Nephron progenitor cell (in vitro differentiated cells): ENCODE data around the gene RPS27L.

ENCODE experiments used
- DNase-seq: peaks from one replicate; pipeline ENCODE4 v3.0.0; 2021
- H3K27ac Mint-ChIP-seq: 2 replicates; pipeline ENCODE4 v1.8.0; 2021; ENCODE audit warnings: mild to moderate bottlenecking, moderate library complexity, mixed read lengths
- H3K27me3 Mint-ChIP-seq: 2 replicates; pipeline ENCODE4 v1.8.0; 2021; ENCODE audit warnings: mild to moderate bottlenecking, low read depth, mixed read lengths; ENCODE audit not compliant: poor library complexity
- H3K36me3 Mint-ChIP-seq: 2 replicates; pipeline ENCODE4 v1.8.0; 2021; ENCODE audit warnings: low read depth, mixed read lengths
- H3K4me1 Mint-ChIP-seq: 2 replicates; pipeline ENCODE4 v1.8.0; 2021; ENCODE audit warnings: mixed read lengths
- H3K4me3 Mint-ChIP-seq: 2 replicates; pipeline ENCODE4 v1.8.0; 2021; ENCODE audit warnings: mild to moderate bottlenecking, moderate library complexity, mixed read lengths
- H3K9me3 Mint-ChIP-seq: 2 replicates; pipeline ENCODE4 v1.8.0; 2021; ENCODE audit warnings: mild to moderate bottlenecking, moderate library complexity, mixed read lengths
- TF ChIP-seq, protein P1 (sequence below): fragments of 200-600 bp; sonication (generic); IDR thresholded peaks from 2 replicates; pipeline ENCODE4 v1.5.0; 2021; ENCODE audit warnings: antibody characterized with exemption

Gene RPS27L

DNA sequence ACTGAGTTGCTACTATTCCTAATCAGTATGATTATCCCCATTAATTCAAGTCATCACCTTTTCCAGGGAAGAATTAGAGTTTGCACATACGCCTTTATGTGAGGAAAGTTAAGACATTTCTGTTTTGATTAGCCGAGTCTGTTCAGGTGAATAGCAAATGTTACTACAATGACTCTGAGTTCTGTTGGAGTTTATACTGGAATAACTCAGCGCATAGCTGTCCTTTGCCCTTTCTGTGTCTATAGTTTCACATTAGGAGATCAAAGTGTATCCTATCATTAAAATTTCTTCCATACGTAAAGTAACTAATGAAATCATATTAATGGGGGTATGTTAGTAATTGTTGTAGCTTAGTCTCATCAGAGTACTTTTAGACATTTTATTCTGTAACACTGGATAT is 37.0 kb upstream of the RPS27L start:
- Mint-ChIP-seq H3K4me3 (no peak overlapping the region), H3K27ac (no peak overlapping the region), H3K36me3 (no peaks in the 10 kb centered on the region), H3K27me3 (no peaks in the 10 kb centered on the region), H3K4me1 (peaks cover 39% of the 10 kb centered on the region), H3K9me3 (no peaks in the 10 kb centered on the region)
- TF ChIP-seq, protein P1, sequence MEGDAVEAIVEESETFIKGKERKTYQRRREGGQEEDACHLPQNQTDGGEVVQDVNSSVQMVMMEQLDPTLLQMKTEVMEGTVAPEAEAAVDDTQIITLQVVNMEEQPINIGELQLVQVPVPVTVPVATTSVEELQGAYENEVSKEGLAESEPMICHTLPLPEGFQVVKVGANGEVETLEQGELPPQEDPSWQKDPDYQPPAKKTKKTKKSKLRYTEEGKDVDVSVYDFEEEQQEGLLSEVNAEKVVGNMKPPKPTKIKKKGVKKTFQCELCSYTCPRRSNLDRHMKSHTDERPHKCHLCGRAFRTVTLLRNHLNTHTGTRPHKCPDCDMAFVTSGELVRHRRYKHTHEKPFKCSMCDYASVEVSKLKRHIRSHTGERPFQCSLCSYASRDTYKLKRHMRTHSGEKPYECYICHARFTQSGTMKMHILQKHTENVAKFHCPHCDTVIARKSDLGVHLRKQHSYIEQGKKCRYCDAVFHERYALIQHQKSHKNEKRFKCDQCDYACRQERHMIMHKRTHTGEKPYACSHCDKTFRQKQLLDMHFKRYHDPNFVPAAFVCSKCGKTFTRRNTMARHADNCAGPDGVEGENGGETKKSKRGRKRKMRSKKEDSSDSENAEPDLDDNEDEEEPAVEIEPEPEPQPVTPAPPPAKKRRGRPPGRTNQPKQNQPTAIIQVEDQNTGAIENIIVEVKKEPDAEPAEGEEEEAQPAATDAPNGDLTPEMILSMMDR: no peak
- DNase-seq: no peak

DNA sequence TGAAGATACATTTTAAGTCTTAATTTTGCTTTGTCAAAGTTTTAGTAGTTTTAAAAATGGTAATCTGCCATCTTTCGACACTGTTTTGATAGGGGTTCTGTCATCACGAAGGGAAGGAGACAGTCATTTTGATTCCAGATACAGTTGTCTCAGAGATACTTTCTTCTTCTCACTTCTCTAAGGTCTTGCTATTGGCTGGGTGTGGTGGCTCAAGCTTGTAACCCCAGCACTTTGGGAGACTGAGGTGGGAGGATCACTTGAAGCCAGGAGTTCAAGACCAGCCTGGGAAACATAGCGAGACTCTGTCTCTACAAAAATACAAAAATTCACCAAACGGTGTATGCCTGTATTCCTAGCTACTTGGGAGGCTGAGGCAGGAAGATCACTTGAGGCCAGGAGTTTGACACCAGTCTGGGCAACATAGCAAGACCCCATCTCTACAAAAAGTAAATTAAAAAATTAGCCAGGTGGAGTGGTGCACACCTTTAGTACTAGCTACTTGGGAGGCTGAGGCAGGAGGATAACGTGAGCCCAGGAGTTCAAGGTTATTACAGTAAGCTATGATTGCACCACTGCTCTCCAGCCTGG is 35.4 kb upstream of the RPS27L start:
- TF ChIP-seq, protein P1: no peak
- Mint-ChIP-seq H3K4me1 (peaks cover 50% of the 10 kb centered on the region), H3K27ac (no peak overlapping the region), H3K36me3 (no peaks in the 10 kb centered on the region), H3K9me3 (no peaks in the 10 kb centered on the region), H3K27me3 (no peaks in the 10 kb centered on the region), H3K4me3 (peak overlapping the region; percentile 32)
- DNase-seq: no peak

DNA sequence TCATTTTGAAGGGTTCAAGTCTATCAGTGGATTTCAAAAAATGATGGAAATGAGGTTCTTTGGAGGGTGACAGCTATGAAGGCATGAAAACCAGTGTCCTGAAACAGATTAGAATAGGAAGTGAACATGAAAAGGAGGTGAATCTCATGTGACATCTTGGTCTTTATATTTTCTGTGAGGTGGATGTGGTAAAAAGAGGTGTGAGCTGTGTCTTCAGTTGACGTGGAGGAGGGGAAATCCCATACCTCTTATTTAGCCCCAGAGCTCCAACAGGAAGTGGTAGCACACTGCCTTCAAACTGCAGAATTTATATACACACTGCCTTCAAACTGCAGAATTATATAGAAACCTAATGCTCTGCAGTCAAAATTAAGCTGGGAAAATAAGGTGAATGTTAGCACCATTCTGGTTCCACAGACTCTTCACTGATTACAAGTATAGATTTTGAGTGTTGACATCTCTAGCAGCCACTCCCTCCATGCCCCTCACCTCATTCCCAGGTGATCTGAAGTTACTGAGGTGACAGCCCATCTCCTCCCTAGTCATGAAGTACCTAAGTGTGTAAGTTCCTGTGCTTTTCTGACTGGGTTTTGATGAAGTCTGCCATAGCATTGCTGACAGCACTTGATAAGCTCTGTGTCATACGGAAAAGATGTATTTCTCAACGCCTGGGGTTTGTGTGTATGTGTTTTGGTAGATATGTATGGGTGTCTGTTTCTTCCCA is 34.8 kb upstream of the RPS27L start:
- Mint-ChIP-seq H3K36me3 (no peaks in the 10 kb centered on the region), H3K9me3 (no peaks in the 10 kb centered on the region), H3K4me3 (peak overlapping the region; percentile 32), H3K27ac (no peak overlapping the region), H3K27me3 (no peaks in the 10 kb centered on the region), H3K4me1 (peaks cover 50% of the 10 kb centered on the region)
- TF ChIP-seq, protein P1: no peak
- DNase-seq: no peak

DNA sequence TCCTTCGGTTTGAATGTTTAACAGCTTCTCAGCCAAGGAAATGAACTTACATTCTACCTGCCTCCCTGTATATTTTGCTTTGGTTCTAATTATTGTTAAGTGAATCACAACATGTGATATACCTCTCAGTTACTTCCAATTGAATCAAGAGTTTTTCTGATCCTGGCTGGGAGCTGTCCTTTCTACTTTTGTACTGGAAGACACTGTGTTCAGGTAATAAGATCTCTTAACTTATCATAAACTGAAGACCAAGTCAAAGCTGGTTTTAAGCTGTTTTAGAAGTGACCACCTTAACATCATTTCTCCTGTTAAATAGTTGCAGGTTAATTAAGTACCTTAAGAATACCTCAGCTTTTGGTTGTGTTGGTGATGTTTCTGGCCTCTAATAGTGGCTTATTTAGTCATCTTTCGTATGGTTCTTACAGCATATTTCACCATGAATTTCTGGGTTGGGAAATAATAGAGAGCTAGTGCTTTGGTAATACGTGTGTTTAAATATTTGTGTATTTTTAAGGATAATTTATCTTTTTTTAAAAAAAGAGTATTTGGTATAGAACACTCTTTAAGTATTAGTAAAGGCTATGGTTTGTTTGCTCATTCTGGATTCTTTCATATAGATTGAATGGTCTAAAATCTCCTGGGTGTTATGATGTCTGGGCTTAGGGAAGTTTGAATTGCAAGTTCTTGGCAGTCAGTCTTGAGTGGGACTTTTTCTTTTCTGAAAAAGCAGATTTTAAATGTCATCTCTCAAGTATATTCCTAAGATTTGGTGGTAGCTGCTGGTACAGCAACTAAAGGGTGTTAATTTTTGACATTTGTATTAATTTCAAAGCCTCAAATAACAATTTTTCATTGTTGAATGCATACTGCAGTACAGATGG is 33.7 kb upstream of the RPS27L start:
- TF ChIP-seq, protein P1: no peak
- Mint-ChIP-seq H3K27ac (no peak overlapping the region), H3K4me1 (peaks cover 50% of the 10 kb centered on the region), H3K36me3 (no peaks in the 10 kb centered on the region), H3K27me3 (peaks cover 7% of the 10 kb centered on the region), H3K9me3 (no peaks in the 10 kb centered on the region), H3K4me3 (peak overlapping the region; percentile 93)
- DNase-seq: no peak

DNA sequence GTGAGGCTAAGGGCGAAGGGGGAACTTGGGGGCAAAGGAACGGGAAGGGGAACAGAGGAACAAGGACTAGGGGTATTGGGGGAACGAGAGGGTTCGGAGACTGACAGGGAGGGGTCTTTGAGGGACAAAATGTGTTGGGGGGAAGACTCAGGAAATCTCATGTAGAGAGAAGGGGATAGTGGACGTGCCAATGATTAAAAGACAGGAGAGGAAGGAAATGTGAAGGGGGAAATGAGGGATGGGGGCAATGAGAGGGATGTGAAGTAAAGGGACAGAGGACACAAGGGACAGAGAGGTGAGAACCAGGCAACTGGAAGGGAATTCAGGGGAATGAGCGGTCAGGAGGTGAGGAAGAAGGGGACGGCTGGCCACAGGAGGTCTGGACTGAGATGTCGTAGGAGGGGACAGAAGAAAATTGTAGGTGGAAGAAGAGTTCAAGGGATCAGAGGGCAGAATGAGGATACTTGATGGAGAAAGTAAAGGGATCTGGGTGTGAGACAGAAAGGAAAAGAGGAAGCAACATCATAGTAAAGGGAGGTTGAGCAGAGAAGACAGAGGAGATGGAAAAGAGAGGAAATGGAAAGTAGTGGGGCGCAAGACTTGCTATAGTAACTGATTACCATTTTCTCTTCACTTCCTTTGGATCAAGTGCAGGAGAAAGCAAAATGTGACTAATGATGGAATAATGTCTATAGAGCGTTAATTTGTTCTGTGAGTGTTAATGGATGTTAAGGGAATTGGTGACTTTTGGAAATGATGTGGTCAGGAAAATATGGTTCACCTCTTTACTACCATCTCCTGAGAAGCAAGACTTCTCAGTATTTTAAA is 32.9 kb upstream of the RPS27L start:
- Mint-ChIP-seq H3K4me3 (peak overlapping the region; percentile 93), H3K9me3 (no peaks in the 10 kb centered on the region), H3K27me3 (peaks cover 8% of the 10 kb centered on the region), H3K27ac (peak overlapping the region; percentile 37), H3K4me1 (peaks cover 50% of the 10 kb centered on the region), H3K36me3 (no peaks in the 10 kb centered on the region)
- TF ChIP-seq, protein P1: no peak
- no peak for DNase-seq
